Effector memory CD8-positive, alpha-beta T cell (primary cell): ENCODE data around the gene SLC38A2.
"Not testable (repeated sequence)": the region's sequence is repeated elsewhere in the genome, so short reads cannot be mapped to it uniquely, and the experiment has no call there.

Experiments
- ATAC-seq: fragments of 150-1000 bp; cut with Tn5 transposase; replicated peaks from 2 replicates; pipeline ENCODE4 v1.10.0; 2021; ENCODE audit warnings: mild to moderate bottlenecking, moderate library complexity
- DNase-seq, 3 experiments: peaks; one replicate each; pipeline ENCODE4 v3.0.0; 2021
- H3K27ac Mint-ChIP-seq, 2 donors: one replicate each; pipeline ENCODE4 v1.8.0; 2022; ENCODE audit warnings: mild to moderate bottlenecking in 2 of 2, mixed read lengths in 2 of 2, moderate library complexity in 2 of 2
- H3K27me3 Mint-ChIP-seq, 2 donors: one replicate each; pipeline ENCODE4 v1.8.0; 2022; ENCODE audit warnings: mixed read lengths in 2 of 2
- H3K36me3 Mint-ChIP-seq: one replicate; pipeline ENCODE4 v1.8.0; 2022; ENCODE audit warnings: mild to moderate bottlenecking, moderate library complexity, mixed read lengths; ENCODE audit not compliant: insufficient read depth
- H3K4me1 Mint-ChIP-seq, 2 donors: one replicate each; pipeline ENCODE4 v1.8.0; 2022; ENCODE audit warnings: low read depth in 2 of 2, mixed read lengths in 2 of 2
- H3K4me3 Mint-ChIP-seq, 2 donors: one replicate each; pipeline ENCODE4 v1.8.0; 2022; ENCODE audit warnings: mild to moderate bottlenecking in 2 of 2, mixed read lengths in 2 of 2, moderate library complexity in 2 of 2
- H3K9me3 Mint-ChIP-seq, 2 donors: one replicate each; pipeline ENCODE4 v1.8.0; 2022; ENCODE audit warnings: mixed read lengths in 2 of 2

The SLC38A2 gene

GRCh38 chr12:46404225-46404631 is 31.7 kb upstream of the SLC38A2 start:
- ATAC-seq (no peak), DNase-seq (no peak)
- Mint-ChIP-seq H3K9me3 (no peaks in the 10 kb centered on the region), H3K36me3 (no peaks in the 10 kb centered on the region), H3K27me3 (no peaks in the 10 kb centered on the region), H3K27ac (peak overlapping the region in 1 of 2 donors; percentile 21), H3K4me3 (no peak overlapping the region), H3K4me1 (peaks cover 8 to 45% of the 10 kb centered on the region in 2 donors)

- DNase-seq, result no peak
- Mint-ChIP-seq H3K4me3 (no peak overlapping the region), H3K4me1 (peaks cover 14 to 50% of the 10 kb centered on the region in 2 donors), H3K27ac (peak overlapping the region in 1 of 2 donors; percentile 21), H3K36me3 (no peaks in the 10 kb centered on the region), H3K9me3 (no peaks in the 10 kb centered on the region), H3K27me3 (no peaks in the 10 kb centered on the region)
- ATAC-seq, result no peak
These were observed 31.1 kb upstream of the SLC38A2 start for GRCh38 chr12:46403719-46404070.

DNA sequence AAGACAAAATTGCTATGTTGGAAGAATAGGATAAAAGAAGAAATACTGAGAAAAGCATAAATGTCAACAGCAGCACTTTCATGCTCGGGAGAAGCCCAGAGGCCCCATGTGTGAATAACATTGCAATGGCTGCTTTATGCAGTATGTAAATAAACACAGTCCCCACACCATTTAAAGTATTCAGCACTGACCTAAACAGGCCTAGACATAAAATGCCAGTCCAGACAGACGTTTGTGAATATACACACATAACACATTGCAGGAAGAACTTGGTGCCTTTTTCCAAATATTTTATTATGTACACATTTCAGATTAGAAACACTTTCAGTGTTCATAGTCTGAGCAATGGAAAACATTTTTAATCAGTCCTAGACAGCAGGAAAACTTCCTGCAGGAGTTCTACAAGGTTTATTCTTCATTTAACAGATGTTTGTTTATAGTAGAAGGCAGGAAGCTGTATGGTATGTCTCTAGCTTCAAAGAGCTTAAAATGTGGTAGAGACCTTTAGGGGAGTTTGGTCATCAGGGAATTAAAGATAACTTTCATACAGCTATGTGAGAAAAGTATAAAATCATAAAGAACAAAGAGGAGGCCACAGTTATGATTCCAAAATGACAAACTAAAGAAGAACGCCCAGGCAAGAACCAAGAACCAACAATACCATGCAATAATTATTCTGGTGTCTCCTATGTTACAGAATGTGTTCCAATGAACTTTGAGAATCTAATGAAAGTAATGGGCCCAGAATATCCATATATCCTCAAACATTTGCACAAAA is 30.6 kb upstream of the SLC38A2 start:
- DNase-seq, result no peak
- H3K9me3 Mint-ChIP-seq, result no peaks in the 10 kb centered on the region
- H3K27ac Mint-ChIP-seq, result no peak overlapping the region
- H3K27me3 Mint-ChIP-seq, result no peaks in the 10 kb centered on the region
- H3K36me3 Mint-ChIP-seq, result no peaks in the 10 kb centered on the region
- no peak for ATAC-seq
- no peak overlapping the region for H3K4me3 Mint-ChIP-seq
- peaks cover 14 to 55% of the 10 kb centered on the region in 2 donors for H3K4me1 Mint-ChIP-seq

DNA sequence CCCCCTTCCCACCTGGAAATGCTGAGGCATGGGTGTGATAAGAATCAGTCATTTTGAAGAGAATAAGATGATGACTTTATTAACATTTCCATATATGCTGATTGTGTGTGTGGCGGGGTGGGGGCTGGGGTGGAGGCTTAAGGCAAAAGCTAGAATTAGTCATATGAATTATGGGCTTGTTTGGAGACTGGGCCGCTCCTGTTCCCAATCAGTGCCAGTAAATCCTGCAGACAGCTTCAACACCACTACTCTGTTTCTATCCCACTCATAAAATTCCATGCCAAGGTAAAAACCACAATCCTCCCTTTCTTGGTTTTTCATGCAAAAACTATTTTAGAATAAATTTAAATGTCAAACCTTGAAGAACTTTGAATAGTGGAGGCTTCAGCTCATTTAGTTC is 29.9 kb upstream of the SLC38A2 start:
- Mint-ChIP-seq H3K27ac (no peak overlapping the region), H3K4me3 (no peak overlapping the region), H3K36me3 (no peaks in the 10 kb centered on the region), H3K27me3 (no peaks in the 10 kb centered on the region), H3K4me1 (peaks cover 13 to 49% of the 10 kb centered on the region in 2 donors), H3K9me3 (no peaks in the 10 kb centered on the region)
- ATAC-seq, result no peak
- no peak for DNase-seq

DNA sequence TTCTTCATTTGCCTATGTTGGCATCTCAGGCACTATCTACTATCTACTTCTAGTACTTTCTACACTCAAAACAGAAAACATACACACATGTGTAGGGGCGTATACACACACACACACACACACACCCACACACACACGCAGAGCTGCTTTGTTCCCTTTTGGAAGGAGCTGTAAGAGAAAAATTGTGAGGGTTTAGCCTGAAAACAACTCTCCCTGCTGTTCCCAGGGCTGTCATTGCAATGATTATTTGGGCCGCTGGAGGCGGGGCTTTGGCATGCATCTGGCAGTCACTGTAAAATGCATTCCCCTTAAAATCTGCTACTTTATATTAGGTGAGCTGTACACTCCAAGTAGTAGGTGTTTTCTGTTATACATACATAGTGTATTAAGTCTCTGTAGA is 29.1 kb upstream of the SLC38A2 start:
- Mint-ChIP-seq H3K27me3 (no peaks in the 10 kb centered on the region), H3K9me3 (no peaks in the 10 kb centered on the region), H3K36me3 (no peaks in the 10 kb centered on the region), H3K27ac (no peak overlapping the region), H3K4me1 (peaks cover 13 to 47% of the 10 kb centered on the region in 2 donors), H3K4me3 (no peak overlapping the region)
- DNase-seq (no peak), ATAC-seq (no peak)

DNA sequence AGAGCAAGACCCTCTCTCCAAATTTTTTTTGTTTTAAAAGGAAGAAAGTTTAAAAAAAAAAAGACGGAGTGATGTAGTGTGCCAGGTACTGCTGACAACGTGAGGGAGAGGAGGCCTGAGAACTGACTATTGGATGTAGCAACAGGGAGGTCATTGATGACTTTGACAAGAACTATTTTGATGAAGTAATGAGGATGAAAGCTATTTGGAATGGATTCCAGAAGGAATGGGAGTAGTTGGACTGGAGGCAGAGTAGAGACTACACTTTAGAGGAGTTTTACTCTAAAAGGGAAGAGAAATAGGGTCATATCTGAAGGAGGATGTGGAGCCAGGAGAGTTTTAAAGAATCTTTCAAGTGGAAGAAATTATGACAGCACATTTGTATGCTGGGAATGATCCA is 27.8 kb upstream of the SLC38A2 start:
- Mint-ChIP-seq H3K9me3 (no peaks in the 10 kb centered on the region), H3K27ac (no peak overlapping the region), H3K36me3 (no peaks in the 10 kb centered on the region), H3K27me3 (no peaks in the 10 kb centered on the region), H3K4me1 (peaks cover 13 to 43% of the 10 kb centered on the region in 2 donors), H3K4me3 (no peak overlapping the region)
- ATAC-seq, result no peak
- DNase-seq, result no peak

GRCh38 chr12:46399461-46400248 is 27.1 kb upstream of the SLC38A2 start:
- not testable (repeated sequence) for ATAC-seq, DNase-seq, H3K36me3 Mint-ChIP-seq, H3K27me3 Mint-ChIP-seq, H3K4me3 Mint-ChIP-seq, H3K27ac Mint-ChIP-seq, H3K9me3 Mint-ChIP-seq
- H3K4me1 Mint-ChIP-seq, result peaks cover 13 to 43% of the 10 kb centered on the region in 2 donors

GRCh38 chr12:46396826-46397225 is 24.3 kb upstream of the SLC38A2 start:
- Mint-ChIP-seq H3K4me3 (no peak overlapping the region), H3K27ac (no peak overlapping the region), H3K4me1 (peaks cover 13 to 27% of the 10 kb centered on the region in 2 donors), H3K36me3 (no peaks in the 10 kb centered on the region), H3K27me3 (no peaks in the 10 kb centered on the region), H3K9me3 (no peaks in the 10 kb centered on the region)
- ATAC-seq (no peak), DNase-seq (no peak)

GRCh38 chr12:46395388-46395787 is 22.8 kb upstream of the SLC38A2 start:
- no peak for DNase-seq
- Mint-ChIP-seq H3K36me3 (no peaks in the 10 kb centered on the region), H3K4me1 (peaks cover 11 to 20% of the 10 kb centered on the region in 2 donors), H3K27me3 (no peaks in the 10 kb centered on the region), H3K4me3 (no peak overlapping the region), H3K27ac (no peak overlapping the region), H3K9me3 (no peaks in the 10 kb centered on the region)
- ATAC-seq, result no peak

- Mint-ChIP-seq H3K27me3 (no peaks in the 10 kb centered on the region), H3K36me3 (no peaks in the 10 kb centered on the region), H3K4me1 (peaks cover 4 to 5% of the 10 kb centered on the region in 2 donors), H3K9me3 (no peaks in the 10 kb centered on the region), H3K27ac (no peak overlapping the region), H3K4me3 (no peak overlapping the region)
- ATAC-seq, result no peak
- no peak for DNase-seq
These were observed 19.1 kb upstream of the SLC38A2 start for GRCh38 chr12:46391630-46392029.

DNA sequence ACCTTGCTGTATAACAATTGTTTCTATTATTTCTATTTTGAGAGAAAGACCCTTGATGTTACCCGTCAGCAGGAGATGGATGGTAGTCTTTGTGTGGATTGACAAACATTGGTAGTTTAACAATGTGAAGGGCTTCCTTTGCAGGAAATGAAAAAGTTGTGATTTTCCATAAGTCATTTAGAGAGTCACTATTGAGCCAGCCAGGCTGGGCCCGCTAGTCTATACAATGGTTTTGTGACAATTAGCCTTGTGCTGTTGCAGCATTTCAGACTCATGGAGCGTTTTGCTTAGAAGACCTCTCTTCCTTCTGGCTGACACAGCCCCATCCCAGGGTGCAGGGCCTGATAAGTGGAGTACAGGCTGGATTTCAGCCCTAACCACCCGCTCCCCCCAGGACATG is 18.3 kb upstream of the SLC38A2 start:
- Mint-ChIP-seq H3K27me3 (no peaks in the 10 kb centered on the region), H3K27ac (peak overlapping the region in 1 of 2 donors; percentile 41), H3K36me3 (no peaks in the 10 kb centered on the region), H3K4me3 (no peak overlapping the region), H3K4me1 (peaks cover 4 to 5% of the 10 kb centered on the region in 2 donors), H3K9me3 (no peaks in the 10 kb centered on the region)
- no peak for DNase-seq
- no peak for ATAC-seq

GRCh38 chr12:46390304-46390703 is 17.7 kb upstream of the SLC38A2 start:
- Mint-ChIP-seq H3K9me3 (no peaks in the 10 kb centered on the region), H3K27ac (peak overlapping the region in 1 of 2 donors; percentile 41), H3K4me1 (peaks cover 4 to 6% of the 10 kb centered on the region in 2 donors), H3K36me3 (no peaks in the 10 kb centered on the region), H3K27me3 (no peaks in the 10 kb centered on the region), H3K4me3 (peak overlapping the region in 1 of 2 donors; percentile 6)
- DNase-seq (no peak), ATAC-seq (no peak)

DNA sequence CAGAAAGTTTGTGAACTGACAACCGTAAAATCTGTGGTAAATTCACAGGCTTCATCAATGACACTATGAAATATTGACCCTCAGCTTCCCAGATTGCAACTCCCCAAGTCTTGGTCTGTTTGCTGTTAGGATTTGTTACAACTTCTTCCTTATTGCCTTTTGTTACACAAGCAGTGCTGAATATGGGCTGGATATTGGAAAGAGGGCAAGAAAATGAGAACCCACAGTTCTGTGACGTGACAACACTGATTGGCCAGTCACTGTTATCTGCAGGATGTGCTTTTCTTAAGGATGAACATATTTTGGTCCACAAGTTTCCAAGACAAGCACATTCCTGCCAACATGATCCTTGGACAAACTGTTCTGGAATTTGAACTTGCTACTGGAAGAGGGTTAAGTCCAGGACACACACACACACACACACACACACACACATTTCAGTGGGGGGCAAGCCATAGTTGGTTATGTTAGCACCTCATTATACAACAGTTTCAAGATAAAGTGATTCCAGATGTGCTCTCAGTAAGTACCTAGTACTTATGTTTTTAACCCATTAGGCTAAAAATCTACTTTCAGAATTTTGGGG is 16.6 kb upstream of the SLC38A2 start:
- peaks cover 7 to 11% of the 10 kb centered on the region in 2 donors for H3K4me1 Mint-ChIP-seq

More for the DNA sequence above, 16.6 kb upstream of the SLC38A2 start:
- Mint-ChIP-seq H3K27ac (no peak overlapping the region), H3K27me3 (no peaks in the 10 kb centered on the region), H3K36me3 (no peaks in the 10 kb centered on the region), H3K9me3 (no peaks in the 10 kb centered on the region), H3K4me3 (no peak overlapping the region)
- ATAC-seq, result no peak
- no peak for DNase-seq
